SH-SY5Y (cell line): ENCODE results near the gene ANO10.

Experiments
- GATA2 ChIP-seq: IDR thresholded peaks from 2 replicates; pipeline ENCODE4 v1.6.1; 2011; ENCODE audit warnings: mild to moderate bottlenecking, low read depth, low read length
- GATA3 ChIP-seq: IDR thresholded peaks from 2 replicates; pipeline ENCODE4 v1.6.1; 2011; ENCODE audit warnings: low read depth, mild to moderate bottlenecking, low read length, moderate library complexity

- no peak for TF ChIP-seq GATA2
- no peak for TF ChIP-seq GATA3
These were observed 5.8 kb downstream of the ANO10 start for GRCh38 chr3:43616034-43616433.
